Panc1 (cell line): Measurements from ENCODE around the gene ANKLE2. TPM values are rescaled to one million over a fixed set of nuclear protein-coding genes. Genes with fewer than 3 reads are reported as not detected.
A peak's percentile ranks its signal among the peaks of the same experiment; 100 is the strongest.

Experiments
- ATAC-seq: fragments of 200-7000 bp; cut with Tn5 transposase; 2 replicates; pipeline ENCODE4 v1.9.1; 2020; ENCODE audit warnings: mild to moderate bottlenecking, moderate library complexity
- BruUV-seq: library from RNA; stranded (reverse); fragments of 400-500 nt; replicated peaks from 2 replicates; lab custom pipeline; 2021; lab: Mats Ljungman, UMichigan
- CTCF ChIA-PET: fragments of 300-600 bp; sonication (Branson Sonifier 250); formaldehyde crosslinking; loops from one replicate; lab custom pipeline; 2022; ENCODE audit warnings: antibody characterized with exemption; lab: Charles Lee
- POLR2A ChIA-PET: fragments of 300-600 bp; sonication (Branson Sonifier 250); formaldehyde crosslinking; loops from one replicate; lab custom pipeline; 2022; ENCODE audit warnings: antibody characterized with exemption; lab: Charles Lee
- DNase-seq: peaks from one replicate; pipeline ENCODE4 v3.0.0-alpha.2; 2010; ENCODE audit warnings: low read depth, low spot score
- H3K27ac ChIP-seq: 2 replicates; pipeline ENCODE4 v1.5.1; 2011; ENCODE audit warnings: mild to moderate bottlenecking, low read length, inconsistent platforms
- H3K27me3 ChIP-seq: fragments of 200-500 bp; sonication (Bioruptor generic); 2 replicates; pipeline ENCODE4 v1.6.0; 2014; ENCODE audit warnings: low read length, inconsistent platforms; ENCODE audit not compliant: control insufficient read depth, insufficient read depth
- H3K36me3 ChIP-seq: fragments of 200-500 bp; sonication (Bioruptor generic); 2 replicates; pipeline ENCODE4 v1.5.1; 2014; ENCODE audit warnings: inconsistent platforms, mild to moderate bottlenecking, low read length, moderate library complexity; ENCODE audit not compliant: control insufficient read depth, insufficient read depth
- H3K4me1 ChIP-seq: 2 replicates; pipeline ENCODE4 v1.5.1; 2011; ENCODE audit warnings: inconsistent platforms, mild to moderate bottlenecking, low read length, moderate library complexity; ENCODE audit not compliant: control insufficient read depth, insufficient read depth
- H3K4me3 ChIP-seq, 2 experiments: 2 replicates each; pipeline ENCODE4 v1.5.1; 2011 to 2012; ENCODE audit warnings: low read depth in 2 of 2, low read length in 2 of 2, mild to moderate bottlenecking in 2 of 2, inconsistent platforms in 1 of 2, moderate library complexity in 1 of 2
- H3K9me3 ChIP-seq: fragments of 200-500 bp; sonication (Bioruptor generic); 2 replicates; pipeline ENCODE4 v1.5.1; 2014; ENCODE audit warnings: low read depth, mild to moderate bottlenecking, inconsistent platforms, low read length, moderate library complexity; ENCODE audit not compliant: control insufficient read depth, insufficient read depth
- CTCF ChIP-seq: fragments of 450-650 bp; IDR thresholded peaks from 2 replicates; pipeline ENCODE4 v1.5.1; 2017; ENCODE audit warnings: mild to moderate bottlenecking
- POLR2AphosphoS5 ChIP-seq: IDR thresholded peaks from 2 replicates; pipeline ENCODE4 v1.6.1; 2012; ENCODE audit warnings: mild to moderate bottlenecking, low read depth, low read length, moderate library complexity
- REST ChIP-seq, 2 experiments: IDR thresholded peaks; 2 replicates each; pipeline ENCODE4 v1.6.1; 2011 to 2012; ENCODE audit warnings: low read depth in 2 of 2, control low read depth in 1 of 2, low read length in 1 of 2, mild to moderate bottlenecking in 1 of 2, moderate library complexity in 1 of 2; ENCODE audit not compliant: insufficient read depth in 1 of 2
- SIN3A ChIP-seq: IDR thresholded peaks from 2 replicates; pipeline ENCODE4 v1.6.1; 2012; ENCODE audit warnings: low read depth, mild to moderate bottlenecking, low read length, moderate library complexity, borderline replicate concordance; ENCODE audit not compliant: insufficient read depth
- TCF7L2 ChIP-seq: IDR thresholded peaks from 2 replicates; pipeline ENCODE4 v1.6.1; 2011; ENCODE audit warnings: mild to moderate bottlenecking, low read depth, low read length, inconsistent platforms
- in situ Hi-C: cut with HindIII; loops from 2 replicates; pipeline ENCODE4 v1.10.0; 2016; ENCODE audit warnings: low sequenced_read_pairs, low pct_unique_long_range_greater_than_20kb
- intact Hi-C: fragments of 100-400 bp; cut with micrococcal nuclease; formaldehyde crosslinking; loops from one replicate; pipeline ENCODE4 v1.10.0; 2022; ENCODE audit not compliant: unreplicated experiment
- total RNA-seq: library from RNA; stranded (reverse); gene quantifications from one replicate; pipeline ENCODE4 v1.2.1, GENCODE V29; 2021; ENCODE audit not compliant: unreplicated experiment

ANKLE2 gene
- total RNA-seq, 1 experiment from 2014 or later: 88.7 TPM

DNA sequence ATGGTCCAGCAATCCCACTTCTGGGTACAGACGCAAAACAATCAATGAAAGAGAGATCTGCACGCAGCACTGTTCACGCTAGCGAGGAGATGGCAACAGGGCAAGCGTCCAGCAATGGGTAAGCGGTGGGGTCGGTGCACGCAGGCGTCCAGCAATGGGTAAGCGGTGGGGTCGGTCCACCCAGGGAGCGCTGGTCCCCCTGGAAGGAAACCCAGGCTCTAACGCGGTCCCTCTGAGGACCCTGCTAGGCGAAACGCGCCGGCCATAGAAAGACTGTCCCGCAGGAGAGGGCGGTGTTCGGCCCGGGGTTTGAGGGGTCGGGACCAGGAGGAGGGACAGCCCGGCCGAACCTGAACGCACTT, 51.6 kb downstream of the ANKLE2 start:
- ATAC-seq: peak; percentile 56
- intact Hi-C loops: no loop called here

DNA sequence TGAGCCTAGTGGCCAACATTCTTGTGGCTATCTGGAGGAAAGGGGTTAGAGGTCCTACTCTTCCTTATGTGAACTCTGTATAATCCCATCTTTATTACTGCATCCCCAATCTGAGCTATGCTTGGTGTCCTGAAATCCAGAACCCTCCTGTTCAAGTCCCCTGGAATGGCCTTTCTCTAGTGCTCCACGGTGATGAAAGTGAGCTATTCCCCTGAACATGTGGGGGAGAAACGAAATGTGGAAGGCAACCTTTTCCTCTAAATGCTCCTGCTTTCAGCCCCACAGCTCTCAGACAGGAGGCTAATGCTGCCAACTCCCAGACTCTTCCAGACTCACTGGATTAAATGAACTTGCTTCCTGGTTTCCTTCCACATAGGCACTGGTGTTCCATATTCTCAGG, 53.5 kb downstream of the ANKLE2 start:
- ATAC-seq (no peak), DNase-seq (no peak)
- Histone ChIP-seq H3K36me3 (no peaks in the 10 kb centered on the region), H3K27ac (no peak overlapping the region), H3K9me3 (no peaks in the 10 kb centered on the region), H3K4me1 (peaks cover 6% of the 10 kb centered on the region; the same call in 1 of the 2 replicates), H3K27me3 (no peaks in the 10 kb centered on the region), H3K4me3 (no peak overlapping the region)
- in situ Hi-C loops: no loop called here
- no TSS peak for BruUV-seq
- intact Hi-C loops: no loop called here
- ChIA-PET CTCF (no interaction called here), POLR2A (no interaction called here)
- no peak; the same call in 1 of the 2 replicates for TF ChIP-seq POLR2AphosphoS5
- no peak for TF ChIP-seq CTCF
- no peak for TF ChIP-seq SIN3A
- no peak for TF ChIP-seq REST (IDR thresholded peaks at IDR 0.05; ENCODE audit: insufficient read depth in 1 of 2, low read depth in 2 of 2, low read length in 1 of 2)
- no peak for TF ChIP-seq TCF7L2

More for the DNA sequence above, 51.6 kb downstream of the ANKLE2 start:
- Histone ChIP-seq H3K27me3 (no peaks in the 10 kb centered on the region), H3K4me3 (peak overlapping the region; percentile 67 to 90), H3K36me3 (no peaks in the 10 kb centered on the region), H3K4me1 (peaks cover 6% of the 10 kb centered on the region; the same call in 1 of the 2 replicates), H3K9me3 (no peaks in the 10 kb centered on the region), H3K27ac (peak overlapping the region; percentile 90)
- TF ChIP-seq TCF7L2 (no peak), REST (IDR thresholded peaks at IDR 0.05; ENCODE audit: insufficient read depth in 1 of 2, low read depth in 2 of 2, low read length in 1 of 2) (no peak), POLR2AphosphoS5 (no peak), CTCF (no peak), SIN3A (no peak)
- no peak for DNase-seq
- TSS peak; percentile 93 for BruUV-seq
- CTCF ChIA-PET: no interaction called here
- POLR2A ChIA-PET: no interaction called here
- in situ Hi-C loops: no loop called here
